ENCODE results near the gene ZBTB7B. TPM values are rescaled to one million over a fixed set of nuclear protein-coding genes. Genes with fewer than 3 reads are reported as not detected.

ZBTB7B gene
- total and polyA plus RNA-seq, 9 of the 15 experiments (the other 6 are each of a cell fraction or from before 2014, with no cell fraction given): 0.04 to 46.5 (median 15.2) TPM

- no peak for TF ChIP-seq FOXP4 (CRISPR knock-in tag; IDR thresholded peaks at IDR 0.05; ENCODE audit: borderline replicate concordance)
- TF ChIP-seq, protein P1, sequence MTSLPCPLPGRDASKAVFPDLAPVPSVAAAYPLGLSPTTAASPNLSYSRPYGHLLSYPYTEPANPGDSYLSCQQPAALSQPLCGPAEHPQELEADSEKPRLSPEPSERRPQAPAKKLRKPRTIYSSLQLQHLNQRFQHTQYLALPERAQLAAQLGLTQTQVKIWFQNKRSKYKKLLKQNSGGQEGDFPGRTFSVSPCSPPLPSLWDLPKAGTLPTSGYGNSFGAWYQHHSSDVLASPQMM (CRISPR knock-in tag; IDR thresholded peaks at IDR 0.05): no peak
- TF ChIP-seq CBX1 (IDR thresholded peaks at IDR 0.05; ENCODE audit: low read depth): no peak
- no peak for TF ChIP-seq ZNF76 (CRISPR knock-in tag; IDR thresholded peaks at IDR 0.05; ENCODE audit: borderline replicate concordance)
- no peak for TF ChIP-seq HNRNPH1 (optimal IDR thresholded peaks at IDR 0.05; ENCODE audit: low read depth, low read length)
Measured at GRCh38 chr1:154993572-154994268, 8.9 kb upstream of the ZBTB7B start, which contains the start of gene LENEP (continued).

GRCh38 chr1:154994269-154994587, 8.4 kb upstream of the ZBTB7B start:
- Histone ChIP-seq H3K4me1 (replicated peaks in 1 of 2; ENCODE audit: control insufficient read depth in 2 of 2, insufficient read depth in 2 of 2, low read length in 2 of 2) (peaks cover 40 to 44% of the 10 kb centered on the region in 2 experiments), H3K4me2 (ENCODE audit: insufficient read depth, low read length) (peak overlapping the region; percentile 47; the same call in 1 of the 2 replicates), H3K9me1 (ENCODE audit: control insufficient read depth, insufficient read depth, low read length) (peaks cover 6% of the 10 kb centered on the region), H3K27me3 (ENCODE audit: control insufficient read depth in 2 of 2, insufficient read depth in 2 of 2, low read length in 2 of 2) (no peaks in the 10 kb centered on the region), H3K36me3 (ENCODE audit: control insufficient read depth, insufficient read depth, low read length) (peaks cover 24% of the 10 kb centered on the region; the same call in 2 of the 3 replicates), H3K27ac (ENCODE audit: extremely low read depth, low read depth, low read length) (peak overlapping the region; percentile 73), H3K4me3 (no peak overlapping the region), H2AFZ (ENCODE audit: low read depth, low read length) (peak overlapping the region; percentile 47; the same call in 1 of the 2 replicates), H4K20me1 (replicated peaks; ENCODE audit: control insufficient read depth, insufficient read depth, low read length) (no peaks in the 10 kb centered on the region), H3K9me3 (replicated peaks; ENCODE audit: control insufficient read depth, insufficient read depth, low read depth, low read length) (no peaks in the 10 kb centered on the region), H3K9ac (ENCODE audit: insufficient read depth in 1 of 2, low read depth in 2 of 2, low read length in 2 of 2) (peak overlapping the region; percentile 19 to 71; a peak in 3 of 4 replicates), H3K79me2 (ENCODE audit: control insufficient read depth, insufficient read depth, low read length) (peaks cover 6% of the 10 kb centered on the region; the same call in 2 of the 3 replicates)
- BruUV-seq (replicated peaks): no TSS peak
- in situ Hi-C loops (cut with MboI): no loop called here
- intact Hi-C loops (cut with micrococcal nuclease): loop anchor here (2.0 kb wide), 1 partner anchor 39 kb away; no protein-coding TSS in a partner anchor
- FAIRE-seq (no peak), DNase-seq (ENCODE audit: extremely low read depth in 1 of 4, low spot score in 3 of 4) (no peak), ATAC-seq (peak; percentile 16; the same call in 2 of the 3 replicates)
- POLR2A ChIA-PET: interaction anchor here (0.6 to 8.2 kb wide), 14 partner anchors 10 to 125 kb away, joined by 3 to 80 read pairs (median 6); partner anchors contain the start of genes ADAM15, CKS1B, FLAD1 and PBXIP1
- WGBS (ENCODE audit: insufficient coverage, low coverage, missing lambda C conversion rate): 13% methylated on average over 1 of the region's 1 CpG
- CTCF ChIA-PET (ENCODE audit: low intra/inter-chr PET ratio): no interaction called here
- TF ChIP-seq HCFC1 (IDR thresholded peaks at IDR 0.05; ENCODE audit: low read depth, low read length) (no peak), LEF1 (IDR thresholded peaks at IDR 0.05) (no peak), MAFG (tag; conservative IDR thresholded peaks at IDR 0.05) (no peak), MYBL2 (IDR thresholded peaks at IDR 0.05; ENCODE audit: low read depth) (no peak), MYBL2 (CRISPR knock-in tag; IDR thresholded peaks at IDR 0.05; ENCODE audit: borderline replicate concordance) (no peak), ZNF584 (CRISPR knock-in tag; IDR thresholded peaks at IDR 0.05; ENCODE audit: low read depth) (no peak), NELFE (IDR thresholded peaks at IDR 0.05; ENCODE audit: insufficient read depth, insufficient read length) (no peak), SRSF7 (optimal IDR thresholded peaks at IDR 0.05; ENCODE audit: low read depth, low read length) (no peak), HDAC3 (IDR thresholded peaks at IDR 0.05; ENCODE audit: borderline replicate concordance, partially characterized antibody) (no peak), SIN3A (IDR thresholded peaks at IDR 0.05; ENCODE audit: borderline replicate concordance in 2 of 2, control insufficient read depth in 1 of 2, low read depth in 2 of 2, low read length in 2 of 2) (no peak)
- TF ChIP-seq, protein P2, sequence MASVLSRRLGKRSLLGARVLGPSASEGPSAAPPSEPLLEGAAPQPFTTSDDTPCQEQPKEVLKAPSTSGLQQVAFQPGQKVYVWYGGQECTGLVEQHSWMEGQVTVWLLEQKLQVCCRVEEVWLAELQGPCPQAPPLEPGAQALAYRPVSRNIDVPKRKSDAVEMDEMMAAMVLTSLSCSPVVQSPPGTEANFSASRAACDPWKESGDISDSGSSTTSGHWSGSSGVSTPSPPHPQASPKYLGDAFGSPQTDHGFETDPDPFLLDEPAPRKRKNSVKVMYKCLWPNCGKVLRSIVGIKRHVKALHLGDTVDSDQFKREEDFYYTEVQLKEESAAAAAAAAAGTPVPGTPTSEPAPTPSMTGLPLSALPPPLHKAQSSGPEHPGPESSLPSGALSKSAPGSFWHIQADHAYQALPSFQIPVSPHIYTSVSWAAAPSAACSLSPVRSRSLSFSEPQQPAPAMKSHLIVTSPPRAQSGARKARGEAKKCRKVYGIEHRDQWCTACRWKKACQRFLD (CRISPR knock-in tag; IDR thresholded peaks at IDR 0.05): 0 out of 2 replicates have a peak, but pooled peaks have one; percentile 9

Data from K562 (cell line).